Omental fat pad (tissue), 4 donors: Measurements from ENCODE around the gene KCNAB1. TPM values are rescaled to one million over a fixed set of nuclear protein-coding genes. Genes with fewer than 3 reads are reported as not detected.

ENCODE experiments used
- ATAC-seq: fragments of 150-250 bp; one replicate; pipeline ENCODE4 v1.9.1; 2016; ENCODE audit warnings: mild to moderate bottlenecking, moderate library complexity; ENCODE audit not compliant: low FRiP score
- DNase-seq: peaks from one replicate; pipeline ENCODE4 v3.0.0-alpha.2; 2019; ENCODE audit warnings: low spot score
- total RNA-seq, 4 donors: library from RNA; depleted of rRNA; stranded (reverse); fragments of >200 nt; gene quantifications; one replicate each; pipeline ENCODE4 v1.1.0, GENCODE V29; 2016
- TF ChIP-seq, protein P1 (sequence below), 3 donors: fragments of 450-650 bp; IDR thresholded peaks; one replicate each; pipeline ENCODE4 v1.5.1; 2016 to 2017; ENCODE audit warnings: antibody characterized with exemption in 3 of 3, mild to moderate bottlenecking in 3 of 3, moderate library complexity in 2 of 3

KCNAB1 gene
- total RNA-seq, 4 donors from 2014 or later = 2.2 to 12.6 (median 5.7) TPM

DNA sequence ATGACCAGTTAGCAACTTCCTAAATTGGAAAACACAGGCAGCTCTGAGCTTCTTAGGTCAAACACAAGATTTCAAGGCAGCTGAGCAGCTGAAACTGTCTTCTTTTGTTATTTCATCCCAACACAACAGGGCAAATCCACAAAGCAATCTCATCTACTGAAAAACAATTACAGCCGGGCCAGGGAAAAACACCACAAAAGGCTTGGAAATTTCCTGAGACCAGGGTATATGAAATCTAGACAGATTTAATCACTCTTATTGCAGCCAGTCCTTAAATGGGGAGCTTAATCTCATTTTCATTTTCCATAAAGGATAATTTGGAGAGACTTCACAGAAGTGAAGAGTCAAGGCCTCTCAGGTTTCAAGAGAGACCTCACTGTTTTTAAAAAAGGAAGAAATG, 252.7 kb downstream of the KCNAB1 start:
- TF ChIP-seq, protein P1, sequence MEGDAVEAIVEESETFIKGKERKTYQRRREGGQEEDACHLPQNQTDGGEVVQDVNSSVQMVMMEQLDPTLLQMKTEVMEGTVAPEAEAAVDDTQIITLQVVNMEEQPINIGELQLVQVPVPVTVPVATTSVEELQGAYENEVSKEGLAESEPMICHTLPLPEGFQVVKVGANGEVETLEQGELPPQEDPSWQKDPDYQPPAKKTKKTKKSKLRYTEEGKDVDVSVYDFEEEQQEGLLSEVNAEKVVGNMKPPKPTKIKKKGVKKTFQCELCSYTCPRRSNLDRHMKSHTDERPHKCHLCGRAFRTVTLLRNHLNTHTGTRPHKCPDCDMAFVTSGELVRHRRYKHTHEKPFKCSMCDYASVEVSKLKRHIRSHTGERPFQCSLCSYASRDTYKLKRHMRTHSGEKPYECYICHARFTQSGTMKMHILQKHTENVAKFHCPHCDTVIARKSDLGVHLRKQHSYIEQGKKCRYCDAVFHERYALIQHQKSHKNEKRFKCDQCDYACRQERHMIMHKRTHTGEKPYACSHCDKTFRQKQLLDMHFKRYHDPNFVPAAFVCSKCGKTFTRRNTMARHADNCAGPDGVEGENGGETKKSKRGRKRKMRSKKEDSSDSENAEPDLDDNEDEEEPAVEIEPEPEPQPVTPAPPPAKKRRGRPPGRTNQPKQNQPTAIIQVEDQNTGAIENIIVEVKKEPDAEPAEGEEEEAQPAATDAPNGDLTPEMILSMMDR (IDR thresholded peaks at IDR 0.05) = no peak
- no peak for DNase-seq
- ATAC-seq = no peak

DNA sequence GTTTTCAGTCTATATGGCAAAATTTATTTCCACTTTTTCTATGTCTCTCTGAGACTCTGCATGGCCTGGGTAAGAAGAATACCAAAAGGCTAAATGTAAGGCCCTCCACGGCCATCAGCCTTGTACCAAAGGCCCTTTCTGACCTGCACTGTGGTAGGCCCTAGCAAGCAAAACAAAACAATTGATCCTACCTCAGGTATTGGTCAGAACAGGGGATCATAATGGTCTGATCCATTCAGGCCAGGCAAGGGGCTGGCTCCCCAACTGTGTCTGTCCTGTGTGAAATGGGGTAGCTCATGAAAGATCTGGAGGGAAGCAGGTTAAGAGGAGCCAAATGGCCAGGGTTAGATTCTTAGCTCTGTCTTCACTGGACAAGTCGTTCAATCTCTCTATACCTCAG, 253.3 kb downstream of the KCNAB1 start:
- DNase-seq (no peak), ATAC-seq (no peak)
- TF ChIP-seq, protein P1 (IDR thresholded peaks at IDR 0.05) = no peak

DNA sequence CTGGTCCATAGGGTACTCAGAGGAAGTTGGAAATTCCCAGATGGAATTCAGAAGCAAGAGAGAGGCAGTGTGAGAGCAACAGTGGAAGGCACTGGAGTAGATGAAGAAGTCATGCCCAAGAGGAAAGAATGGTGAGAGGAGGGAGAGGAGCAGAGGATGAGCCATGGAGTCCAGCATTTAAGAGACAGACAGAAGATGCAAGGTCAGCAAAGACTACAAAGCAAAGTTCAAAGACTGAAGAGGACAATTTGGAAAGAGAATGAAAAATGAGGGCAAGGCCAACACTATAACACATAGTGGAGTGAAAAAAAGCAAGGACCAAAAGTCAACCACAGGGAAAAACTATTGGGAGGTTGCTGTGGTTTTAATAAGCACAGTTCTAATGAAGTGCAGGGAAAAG, 255.8 kb downstream of the KCNAB1 start:
- ATAC-seq (no peak), DNase-seq (no peak)
- TF ChIP-seq, protein P1 (IDR thresholded peaks at IDR 0.05) = no peak

DNA sequence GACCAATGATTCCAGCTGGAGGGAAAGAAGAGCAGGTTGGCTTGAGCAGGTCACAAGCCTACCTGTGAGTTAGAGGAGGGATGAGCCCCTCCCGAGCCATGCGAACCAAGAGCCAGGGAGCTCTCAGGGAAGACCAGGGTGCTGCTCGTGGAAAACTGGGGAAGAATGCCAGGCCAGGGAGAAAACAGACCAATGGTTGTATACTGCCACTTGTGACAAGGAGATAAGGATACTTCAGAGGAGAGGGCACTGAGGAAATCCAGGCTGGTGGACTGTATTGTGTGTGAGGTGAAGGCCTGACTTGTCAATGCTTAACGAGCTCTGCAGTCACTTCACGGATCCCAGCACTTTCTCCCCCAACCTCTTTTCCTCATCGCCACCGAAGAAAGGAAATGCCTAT, 256.9 kb downstream of the KCNAB1 start:
- TF ChIP-seq, protein P1 (IDR thresholded peaks at IDR 0.05) = no peak
- DNase-seq = no peak
- ATAC-seq = no peak

DNA sequence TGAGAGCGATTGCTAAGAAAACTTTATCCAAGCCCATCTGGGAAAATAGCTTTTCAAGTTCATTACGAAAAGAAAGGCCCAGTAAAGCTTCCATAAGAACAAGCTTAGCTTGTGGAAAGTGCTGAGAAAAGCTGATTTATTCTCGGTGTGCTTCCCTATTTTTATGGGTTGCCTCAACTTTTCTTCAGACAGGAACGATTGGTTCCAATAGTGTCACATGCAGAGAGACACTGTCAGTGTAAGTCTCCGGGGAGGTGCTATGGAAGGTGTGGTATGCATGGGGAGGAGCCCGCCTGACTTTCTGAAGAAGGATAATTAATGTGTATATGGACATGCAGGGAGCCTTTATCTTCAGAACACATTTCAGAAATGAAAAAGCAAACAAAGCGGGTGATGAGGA, 257.3 kb downstream of the KCNAB1 start:
- TF ChIP-seq, protein P1 (IDR thresholded peaks at IDR 0.05) = no peak
- ATAC-seq (no peak), DNase-seq (no peak)

DNA sequence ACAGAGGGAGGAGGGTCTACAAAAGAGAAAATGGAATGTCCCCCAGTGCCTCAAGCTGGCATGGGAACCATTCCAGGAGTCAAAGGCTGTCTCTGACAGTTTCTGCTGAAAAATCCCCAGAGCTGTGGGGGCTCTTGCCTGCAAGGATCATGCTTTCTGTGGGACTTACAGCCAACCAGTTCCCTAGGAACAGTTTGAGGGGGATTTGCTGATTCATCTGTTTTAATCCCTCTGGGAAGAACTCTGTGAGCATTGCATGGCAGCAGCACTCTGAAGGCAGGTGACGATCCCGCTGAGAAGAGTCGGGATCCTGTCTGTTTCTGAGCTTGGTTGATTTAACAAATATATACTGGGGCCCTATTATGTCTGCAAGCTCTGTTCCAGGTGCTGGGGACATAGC, 258.5 kb downstream of the KCNAB1 start:
- ATAC-seq (no peak), DNase-seq (no peak)
- TF ChIP-seq, protein P1 (IDR thresholded peaks at IDR 0.05) = no peak

DNA sequence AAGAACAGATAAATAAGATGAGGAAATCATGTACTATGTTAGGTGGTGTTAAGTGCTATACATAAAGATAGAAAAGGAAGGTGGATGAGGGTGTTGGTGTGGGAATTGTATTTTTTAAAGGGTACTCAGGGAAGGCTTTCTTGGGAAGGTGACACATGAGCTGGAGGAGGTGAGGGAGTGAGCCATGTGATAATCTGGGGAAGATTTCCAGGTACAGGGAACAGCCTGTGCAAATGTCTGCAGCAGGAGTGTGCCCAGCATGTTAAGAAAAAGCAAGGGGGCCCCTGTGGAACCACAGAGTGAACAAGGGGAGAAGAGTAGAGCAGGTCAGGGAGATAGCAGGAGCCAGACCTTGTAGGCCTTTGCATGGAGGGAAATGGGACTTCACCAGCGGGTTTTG, 258.9 kb downstream of the KCNAB1 start:
- TF ChIP-seq, protein P1 (IDR thresholded peaks at IDR 0.05) = no peak
- DNase-seq (no peak), ATAC-seq (no peak)
